Fibroblast of lung (primary cell): ENCODE data around the gene APOBEC4.

Experiments used
- CTCF ChIP-seq, 2 donors: IDR thresholded peaks in 1 of 2; conservative IDR thresholded peaks in 1 of 2; 1 replicate in 1 of 2; 2 replicates in 1 of 2; pipeline ENCODE4 v1.5.1; 2011 to 2012; ENCODE audit warnings: low read length in 2 of 2, control low read depth in 1 of 2, inconsistent platforms in 1 of 2, low read depth in 1 of 2, mild to moderate bottlenecking in 1 of 2
- EZH2 ChIP-seq: IDR thresholded peaks from 2 replicates; pipeline ENCODE4 v1.5.1; 2012; ENCODE audit warnings: low read length, control low read depth, mild to moderate bottlenecking; ENCODE audit errors: missing control alignments

- TF ChIP-seq CTCF (conservative IDR thresholded peaks at IDR 0.05 in 1 of 2, IDR thresholded peaks at IDR 0.05 in 1 of 2; ENCODE audit: low read depth in 1 of 2, low read length in 2 of 2) (no peak), EZH2 (no peak)
These were observed 21.0 kb downstream of the APOBEC4 start for GRCh38 chr1:183632114-183632513.
